Brain pericyte (primary cell): ENCODE measurements around the gene RNF217.
"Not testable (repeated sequence)": the region's sequence is repeated elsewhere in the genome, so short reads cannot be mapped to it uniquely, and the experiment has no call there.

ENCODE experiments used
- DNase-seq: peaks from one replicate; pipeline ENCODE4 v3.0.0-alpha.2; 2012; ENCODE audit warnings: low read depth, low spot score

The RNF217 gene

GRCh38 chr6:125050663-125051318 lies 88.6 kb downstream of the RNF217 start:
- no peak for DNase-seq

GRCh38 chr6:125053809-125054208 lies 91.6 kb downstream of the RNF217 start:
- no peak for DNase-seq

- DNase-seq, result no peak
Measured at GRCh38 chr6:125054331-125054730, 92.1 kb downstream of the RNF217 start.

- DNase-seq, result no peak
Measured at GRCh38 chr6:125057392-125058246, 95.4 kb downstream of the RNF217 start.

GRCh38 chr6:125058546-125058945 lies 96.3 kb downstream of the RNF217 start:
- no peak for DNase-seq

GRCh38 chr6:125063307-125063706 lies 101.1 kb downstream of the RNF217 start:
- DNase-seq, result no peak

GRCh38 chr6:125066140-125066539 lies 103.9 kb downstream of the RNF217 start:
- no peak for DNase-seq

- no peak for DNase-seq
Measured at GRCh38 chr6:125066964-125067363, 104.7 kb downstream of the RNF217 start.

GRCh38 chr6:125067552-125067951 lies 105.3 kb downstream of the RNF217 start:
- no peak for DNase-seq

GRCh38 chr6:125073071-125073470 lies 110.8 kb downstream of the RNF217 start:
- no peak for DNase-seq

- DNase-seq, result no peak
Measured at GRCh38 chr6:125074120-125074519, 111.9 kb downstream of the RNF217 start.

GRCh38 chr6:125075073-125075472 lies 112.8 kb downstream of the RNF217 start:
- not testable (repeated sequence) for DNase-seq

GRCh38 chr6:125075741-125076481 lies 113.7 kb downstream of the RNF217 start:
- no peak for DNase-seq

- no peak for DNase-seq
Measured at GRCh38 chr6:125076482-125076742, 114.2 kb downstream of the RNF217 start.

- DNase-seq, result no peak
Measured at GRCh38 chr6:125077453-125077852, 115.2 kb downstream of the RNF217 start.

GRCh38 chr6:125078602-125079321 lies 116.5 kb downstream of the RNF217 start:
- no peak for DNase-seq

- DNase-seq, result no peak
Measured at GRCh38 chr6:125082908-125083683, 120.9 kb downstream of the RNF217 start.

- no peak for DNase-seq
Measured at GRCh38 chr6:125083684-125083990, 121.4 kb downstream of the RNF217 start.

- DNase-seq, result no peak
Measured at GRCh38 chr6:125086716-125087115, 124.5 kb downstream of the RNF217 start.

GRCh38 chr6:125088963-125089362 lies 126.7 kb downstream of the RNF217 start:
- DNase-seq, result no peak

GRCh38 chr6:125094563-125094962 lies 132.3 kb downstream of the RNF217 start:
- no peak for DNase-seq
